ENCODE data around the gene TMEM220.
A peak's percentile ranks its signal among the peaks of the same experiment; 100 is the strongest.
"Not testable (repeated sequence)": the region's sequence is repeated elsewhere in the genome, so short reads cannot be mapped to it uniquely, and the experiment has no call there.

The TMEM220 gene

GRCh38 chr17:10725262-10725661 lies 4.6 kb downstream of the TMEM220 start:
- DNase-seq: no peak

- DNase-seq: no peak
Measured at GRCh38 chr17:10724546-10725195, 5.2 kb downstream of the TMEM220 start.

- DNase-seq: no peak
Measured at GRCh38 chr17:10718547-10718946, 11.3 kb downstream of the TMEM220 start.

DNA sequence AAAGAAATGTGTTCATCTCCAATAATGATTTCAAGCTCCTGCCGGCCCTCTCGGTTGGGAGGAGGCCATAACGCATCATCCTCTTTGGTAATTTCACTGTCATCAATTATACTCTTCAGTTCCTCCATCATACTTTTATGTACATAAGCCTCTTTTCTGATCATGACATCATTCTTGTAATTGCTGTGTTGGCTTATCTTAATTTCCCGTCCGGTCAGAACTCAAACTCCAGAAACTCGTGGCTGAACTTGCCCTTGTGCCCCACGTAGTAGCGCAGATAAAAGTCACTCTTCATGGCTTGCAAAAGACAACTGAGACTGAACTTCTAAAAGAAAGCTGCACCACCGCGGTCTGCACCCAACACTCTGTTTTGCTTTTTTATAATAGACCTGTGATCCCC lies 13.6 kb downstream of the TMEM220 start:
- DNase-seq: no peak

DNA sequence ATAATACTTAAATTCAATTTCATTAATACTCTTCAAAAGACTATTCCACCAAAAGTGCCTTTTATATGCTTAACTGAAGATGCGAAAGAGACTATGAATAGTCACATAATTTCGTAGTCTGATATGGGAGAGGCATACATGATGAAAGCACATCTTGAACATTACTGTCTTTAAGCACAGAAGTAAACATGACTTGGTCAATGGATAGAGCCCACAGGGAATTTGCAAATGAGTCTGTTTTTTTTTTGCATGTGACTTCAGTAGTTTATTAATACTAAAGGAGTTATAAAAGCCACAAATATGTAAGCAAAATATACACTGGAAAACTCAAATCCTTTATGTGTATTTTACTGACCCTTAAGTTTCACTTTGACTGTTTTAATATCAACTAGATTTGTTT lies 16.5 kb downstream of the TMEM220 start:
- DNase-seq: no peak

DNA sequence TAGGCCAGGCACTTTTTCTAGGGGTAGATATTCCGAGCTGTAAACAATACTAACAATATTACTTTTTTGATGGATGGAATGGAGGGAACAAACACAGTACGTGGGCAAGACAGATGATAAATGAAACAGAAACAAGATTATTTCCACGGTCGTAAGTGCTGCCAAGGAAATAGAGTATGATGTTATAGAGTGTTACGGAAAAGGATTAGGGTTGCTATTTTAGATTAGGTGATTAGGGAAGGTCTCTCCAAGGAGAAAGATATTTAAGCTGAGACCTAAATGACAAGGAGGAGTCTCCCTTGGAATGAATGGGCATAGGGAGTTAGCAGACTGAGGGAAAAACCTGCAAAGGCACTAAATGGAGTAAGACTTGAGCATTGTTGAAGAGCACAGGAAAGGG lies 24.1 kb downstream of the TMEM220 start:
- DNase-seq: no peak

- no peak for DNase-seq
Measured at GRCh38 chr17:10702574-10702973, 27.2 kb downstream of the TMEM220 start.

- DNase-seq: no peak
Measured at GRCh38 chr17:10699856-10700255, 30.0 kb downstream of the TMEM220 start.

GRCh38 chr17:10698096-10698818 lies 31.6 kb downstream of the TMEM220 start:
- no peak for DNase-seq

- DNase-seq: peak; percentile 58
Measured at GRCh38 chr17:10697092-10698081, 32.4 kb downstream of the TMEM220 start, which contains the start of the genes ADPRM and SCO1. TSS of gene ADPRM (plus strand) at chr17:10697594. CDS start at chr17:10704927, 7,333 bp downstream. TSS of gene SCO1 (minus strand) at chr17:10697533. CDS start at chr17:10697507, 26 bp downstream.

- DNase-seq: not testable (repeated sequence)
Measured at GRCh38 chr17:10695875-10696407, 33.9 kb downstream of the TMEM220 start.

DNA sequence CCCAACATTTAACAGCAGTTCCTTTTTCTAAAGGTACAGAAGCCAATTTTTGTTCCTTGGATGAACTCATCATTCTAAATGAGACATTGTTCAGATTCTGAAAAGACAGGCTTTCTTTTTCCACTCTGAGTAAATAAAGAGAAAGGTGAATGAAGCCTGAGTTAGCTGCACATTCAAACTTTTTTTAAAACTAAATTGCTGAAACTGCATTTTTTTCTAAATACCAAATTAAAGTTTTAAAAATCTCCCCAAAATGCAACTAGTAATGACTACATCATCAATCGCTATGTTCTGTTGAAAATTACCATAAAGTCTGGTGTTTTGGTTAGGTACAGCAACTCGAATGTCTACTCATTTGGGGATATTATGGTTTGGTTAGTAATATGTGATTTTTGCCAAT lies 42.3 kb downstream of the TMEM220 start:
- no peak for DNase-seq

GRCh38 chr17:10683853-10684252 lies 46.0 kb downstream of the TMEM220 start:
- no peak for DNase-seq

DNA sequence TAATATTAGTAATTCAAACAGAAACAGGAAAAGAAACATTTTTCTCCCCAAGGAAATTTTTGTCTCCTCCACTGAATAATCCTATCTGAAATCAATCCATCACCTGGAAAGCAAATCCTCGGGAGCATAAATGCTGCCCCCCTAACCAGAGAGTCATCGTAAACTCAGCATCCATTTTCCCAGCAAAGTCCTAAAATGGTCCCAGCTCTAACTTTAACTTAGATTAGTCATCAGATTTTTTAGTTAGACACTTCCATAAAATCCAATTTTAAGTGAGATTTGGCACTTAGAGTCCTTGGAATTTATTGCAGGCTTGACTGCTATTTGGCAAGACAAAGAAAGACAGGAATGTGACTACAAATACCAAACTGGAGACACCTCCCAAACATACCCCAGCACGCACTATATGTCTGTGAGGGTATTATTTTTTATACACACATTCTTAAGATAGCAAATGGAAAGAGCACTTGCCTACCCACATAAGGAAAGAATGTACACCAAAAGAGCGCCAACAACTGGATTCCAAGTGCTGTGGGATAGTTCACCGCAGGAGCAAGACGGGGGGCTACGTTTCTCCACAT lies 47.9 kb downstream of the TMEM220 start:
- DNase-seq: no peak

- no peak for DNase-seq
Measured at GRCh38 chr17:10674704-10675103, 55.1 kb downstream of the TMEM220 start.

- DNase-seq: no peak
Measured at GRCh38 chr17:10673312-10673711, 56.5 kb downstream of the TMEM220 start.

DNA sequence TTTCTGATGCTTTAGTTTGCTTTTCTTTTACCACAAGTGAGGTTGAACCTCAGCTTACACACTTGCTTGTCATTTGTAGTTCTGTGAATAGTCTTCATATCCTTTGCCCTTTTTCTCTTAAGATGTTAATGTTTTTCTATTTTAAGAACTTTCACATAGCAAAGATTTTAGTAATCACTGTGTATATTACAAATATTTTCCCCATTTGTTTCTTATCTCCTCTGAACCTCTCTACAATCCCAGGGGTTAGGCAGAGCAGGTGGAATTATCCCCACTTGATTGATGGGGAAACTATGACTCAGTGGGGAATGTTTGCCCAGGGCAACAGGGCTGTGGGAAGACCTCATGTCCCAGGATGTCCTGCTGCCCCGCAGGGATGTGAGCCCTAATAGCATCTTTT lies 61.0 kb downstream of the TMEM220 start:
- DNase-seq: no peak

DNA sequence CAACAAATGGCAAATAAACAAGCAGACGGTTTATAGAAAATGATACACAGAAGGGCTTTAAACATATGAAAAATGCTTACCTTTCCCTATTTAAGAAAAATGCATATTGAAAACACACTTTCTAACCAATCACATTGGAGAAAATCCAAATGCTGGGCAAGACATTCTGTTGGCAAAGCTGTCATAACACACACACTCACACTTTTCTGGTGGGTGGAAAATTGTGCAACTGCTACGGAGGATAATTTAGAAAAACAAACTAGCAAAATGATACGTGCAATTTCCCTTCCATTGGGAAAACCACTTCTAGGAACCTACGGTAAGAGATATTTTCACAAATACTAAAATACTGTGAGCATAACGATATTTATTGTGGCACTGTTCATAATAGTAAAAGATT lies 62.9 kb downstream of the TMEM220 start:
- DNase-seq: no peak

- DNase-seq: no peak
Measured at GRCh38 chr17:10664571-10664970, 65.3 kb downstream of the TMEM220 start.

Measured in SIG-M5 (cell line).